Measurements from ENCODE around the gene UCK2.

Gene UCK2

DNA sequence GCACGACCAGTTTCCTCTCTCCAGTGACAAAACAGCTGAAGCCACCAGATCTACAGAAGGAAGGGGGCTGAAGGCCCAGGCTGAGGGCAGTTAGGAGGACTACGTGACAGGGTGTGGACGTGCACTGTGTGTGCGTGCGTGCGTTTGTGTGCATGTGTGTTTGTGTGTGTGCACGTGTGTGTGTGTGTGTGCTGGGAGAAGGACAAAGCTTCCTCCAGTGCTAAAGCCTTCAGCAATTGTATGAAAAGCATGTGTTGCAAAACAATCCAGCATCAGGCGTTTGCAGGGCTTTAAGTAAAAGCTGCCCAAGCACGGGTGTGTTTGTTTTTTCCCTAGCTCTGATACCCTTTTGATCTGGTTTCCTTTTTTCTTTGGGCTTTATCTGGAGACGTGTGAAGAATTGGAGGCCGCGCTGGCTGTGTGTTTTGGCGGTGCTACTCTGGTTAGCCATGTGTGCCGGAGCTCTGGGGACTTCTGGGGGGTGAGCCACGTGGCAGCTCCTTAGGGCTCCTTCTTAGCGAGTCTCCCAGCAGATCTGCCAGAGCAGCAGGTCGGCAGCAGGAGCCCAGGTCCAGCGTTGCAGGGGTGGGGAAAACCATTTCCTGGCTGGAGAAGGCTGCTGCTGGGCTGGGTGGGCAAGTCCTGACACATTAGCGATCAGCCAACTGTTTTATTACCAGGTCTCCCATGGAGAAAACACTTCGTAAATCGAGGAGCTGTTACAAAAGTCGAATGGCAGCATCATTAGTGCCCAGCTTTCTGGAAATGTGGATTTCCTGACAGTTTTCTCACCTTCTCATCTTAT, 73.4 kb downstream of the UCK2 start:
- no peak for DNase-seq (ENCODE audit: low spot score)

DNA sequence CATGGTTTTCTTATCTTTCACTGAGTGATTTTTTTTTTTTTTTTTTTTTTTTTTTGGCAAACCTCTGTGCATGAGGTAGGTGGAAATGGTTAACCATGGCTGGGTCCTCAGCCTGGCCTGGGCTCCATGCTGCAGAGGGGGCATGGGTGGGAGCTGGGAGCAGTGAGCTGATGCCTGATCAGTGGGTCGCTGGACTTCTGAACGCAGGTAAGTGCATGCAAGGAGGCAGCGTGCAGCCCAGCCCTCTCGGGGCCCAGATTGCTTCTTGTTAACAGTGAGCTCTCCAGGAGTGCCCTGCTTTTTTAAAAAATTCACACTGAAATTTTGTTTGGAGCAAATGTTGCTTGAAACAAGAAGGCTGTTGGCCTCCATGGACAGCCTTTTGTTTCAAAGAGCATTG, 75.2 kb downstream of the UCK2 start:
- DNase-seq (ENCODE audit: low spot score): no peak

DNA sequence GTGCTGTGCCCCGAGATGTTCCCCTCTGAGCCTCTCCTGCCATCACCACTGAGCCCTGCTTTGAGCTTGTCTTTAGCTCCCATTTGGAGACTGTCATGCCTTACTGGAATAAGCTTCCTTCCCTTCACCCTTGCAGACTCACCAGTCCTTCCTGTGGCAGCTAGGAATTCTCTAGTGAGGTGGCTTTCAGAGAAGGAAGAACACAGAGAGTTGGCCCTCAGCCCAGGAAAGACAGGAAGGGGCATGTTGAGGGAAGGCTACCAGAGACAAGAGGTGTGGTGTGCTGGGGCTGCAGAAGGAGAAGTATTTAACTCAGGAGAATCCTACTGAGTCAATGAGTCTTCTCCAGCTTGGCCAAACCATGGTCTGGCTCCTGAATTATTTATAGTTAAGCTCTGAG, 76.3 kb downstream of the UCK2 start:
- no peak for DNase-seq (ENCODE audit: low spot score)

DNA sequence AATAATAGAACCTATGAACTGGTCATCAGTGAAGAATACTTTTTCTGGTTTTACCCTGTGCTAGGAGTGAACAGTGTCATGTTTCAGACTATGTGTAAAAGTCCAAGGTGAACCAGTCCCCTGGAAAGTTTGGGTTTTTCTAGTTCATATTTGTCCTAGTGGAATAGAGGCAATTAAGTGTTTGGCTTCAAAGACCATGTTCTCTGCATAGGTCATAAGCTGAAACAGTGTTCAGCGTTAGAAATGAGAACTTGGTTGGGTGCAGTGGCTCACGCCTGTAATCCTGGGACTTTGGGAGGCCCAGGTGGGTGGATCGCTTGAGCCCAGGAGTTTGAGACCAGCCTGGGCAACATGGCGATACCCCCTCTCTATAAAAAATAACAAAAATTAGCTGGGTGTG, 77.5 kb downstream of the UCK2 start:
- no peak for DNase-seq (ENCODE audit: low spot score)

DNA sequence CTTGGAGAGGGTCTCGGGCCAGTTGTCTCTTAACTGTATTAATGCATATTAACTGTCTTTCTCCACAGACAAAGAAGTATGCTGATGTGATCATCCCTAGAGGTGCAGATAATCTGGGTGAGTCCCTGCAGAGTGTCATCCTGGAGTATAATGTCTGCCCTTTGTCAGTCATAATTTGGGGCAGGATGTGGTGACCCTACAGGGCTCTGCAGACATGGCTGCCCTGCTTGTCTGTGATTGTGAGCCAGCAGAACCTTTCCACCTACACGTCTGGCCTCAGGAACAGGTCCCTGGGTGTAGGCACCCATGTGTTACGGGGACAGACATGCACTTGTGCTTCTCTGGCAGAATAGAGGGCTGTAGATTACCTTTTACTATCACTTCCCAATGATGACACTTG, 78.4 kb downstream of the UCK2 start:
- no peak for DNase-seq (ENCODE audit: low spot score)

DNA sequence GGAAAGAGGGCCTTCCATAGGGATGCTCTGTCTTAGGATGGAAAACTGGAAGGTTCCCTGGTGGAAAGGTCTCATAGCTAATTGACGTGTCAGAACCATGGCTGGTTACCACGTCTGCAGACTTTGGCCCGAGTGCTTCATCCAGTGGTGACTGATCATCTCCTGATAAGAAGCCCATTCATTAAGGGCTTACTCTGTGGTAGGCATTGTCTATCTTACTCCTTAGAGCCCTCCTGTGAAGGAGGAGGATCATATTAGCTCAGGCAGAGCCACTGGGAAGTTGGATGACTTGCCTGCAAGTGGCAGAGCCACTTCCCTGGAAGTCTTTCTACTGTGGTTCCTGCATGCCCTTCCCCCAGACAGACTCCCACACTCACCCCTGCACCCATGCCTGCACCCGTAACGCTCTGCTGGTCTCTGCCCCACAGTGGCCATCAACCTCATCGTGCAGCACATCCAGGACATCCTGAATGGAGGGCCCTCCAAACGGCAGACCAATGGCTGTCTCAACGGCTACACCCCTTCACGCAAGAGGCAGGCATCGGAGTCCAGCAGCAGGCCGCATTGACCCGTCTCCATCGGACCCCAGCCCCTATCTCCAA, 79.9 kb downstream of the UCK2 start:
- no peak for DNase-seq (ENCODE audit: low spot score)

DNA sequence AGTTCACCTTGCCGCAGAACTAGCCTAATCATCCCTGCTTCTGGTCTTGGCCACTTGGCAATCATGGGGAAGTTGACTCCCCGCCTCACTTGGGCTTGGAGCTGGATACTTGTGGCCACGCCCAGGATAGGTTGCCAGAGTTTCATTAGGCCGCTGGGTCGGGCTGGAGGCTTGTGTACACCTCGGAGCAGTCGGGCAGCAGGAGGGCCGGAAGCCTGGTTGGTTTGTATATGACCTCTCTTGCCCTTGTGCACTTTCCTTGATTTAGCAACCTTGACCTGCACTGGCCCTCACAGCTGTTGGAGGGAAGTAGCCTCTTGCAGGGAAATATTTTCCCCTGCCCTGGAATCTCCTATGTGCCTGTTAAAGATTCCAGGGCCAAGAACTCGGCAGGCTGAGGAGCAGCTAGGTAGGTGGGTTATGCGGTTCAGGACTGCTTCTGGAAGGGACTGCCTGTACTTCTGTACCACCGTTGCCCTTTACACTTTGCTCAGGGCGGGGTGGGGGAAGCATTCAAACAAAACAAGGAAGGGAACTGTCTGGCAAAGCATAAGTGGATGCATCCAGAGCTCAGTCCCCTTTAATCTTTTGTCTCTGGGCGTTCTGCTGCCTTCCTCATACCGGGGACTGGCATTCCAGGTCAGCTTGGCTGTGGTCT, 83.5 kb downstream of the UCK2 start:
- peak; percentile 49 for DNase-seq (ENCODE audit: low spot score)

DNA sequence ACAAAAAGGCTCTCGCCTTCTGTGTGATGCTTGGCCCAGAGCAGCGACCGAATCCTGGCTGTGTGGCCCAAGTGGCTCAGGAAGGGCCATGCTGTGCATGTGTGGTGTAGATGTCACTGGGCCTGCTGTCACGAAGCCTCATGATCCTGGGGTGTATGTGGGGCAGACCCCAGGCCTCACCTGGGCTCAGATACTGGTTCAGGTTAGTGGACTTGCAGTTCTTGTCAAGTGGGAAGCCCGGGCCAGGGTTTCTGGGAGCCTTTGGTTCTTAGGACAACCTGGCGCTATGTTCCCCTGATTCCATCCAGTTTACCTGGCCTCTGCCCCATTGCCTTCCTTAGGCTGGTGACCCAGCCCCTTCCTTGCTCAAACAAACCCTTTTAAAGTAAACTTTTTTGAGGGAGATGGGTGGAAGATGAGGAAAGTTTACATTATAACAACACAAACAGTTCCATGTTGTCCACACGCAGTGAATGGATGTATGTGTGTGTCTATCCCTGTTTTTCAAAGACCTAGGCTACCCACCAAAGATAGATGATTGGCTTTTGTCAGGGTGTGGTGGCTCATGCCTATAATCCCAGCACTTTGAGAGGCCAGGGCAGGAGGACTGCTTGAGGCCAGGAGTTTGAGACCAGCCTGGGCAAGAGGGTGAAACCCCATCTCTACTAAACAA, 84.3 kb downstream of the UCK2 start:
- DNase-seq (ENCODE audit: low spot score): no peak

DNA sequence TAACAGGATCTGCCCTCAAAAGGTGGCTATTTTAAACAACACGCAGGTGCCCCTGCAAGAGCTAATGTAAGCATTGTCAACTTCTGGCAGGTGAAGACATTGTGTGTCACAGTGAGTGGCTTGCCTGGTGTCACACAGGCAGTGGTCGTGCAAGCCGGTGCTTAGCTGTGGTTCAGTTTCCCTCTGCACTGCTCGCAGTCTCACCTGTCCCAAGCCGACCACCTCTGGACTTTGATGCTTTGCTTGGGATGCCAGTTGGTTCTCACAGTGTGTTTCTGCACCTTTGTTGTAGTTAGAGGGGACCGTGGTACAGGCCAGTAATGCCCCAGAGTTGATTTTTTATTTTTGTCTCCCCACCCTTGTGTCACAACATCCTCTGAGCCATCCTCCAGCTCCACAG, 85.2 kb downstream of the UCK2 start:
- DNase-seq (ENCODE audit: low spot score): no peak

DNA sequence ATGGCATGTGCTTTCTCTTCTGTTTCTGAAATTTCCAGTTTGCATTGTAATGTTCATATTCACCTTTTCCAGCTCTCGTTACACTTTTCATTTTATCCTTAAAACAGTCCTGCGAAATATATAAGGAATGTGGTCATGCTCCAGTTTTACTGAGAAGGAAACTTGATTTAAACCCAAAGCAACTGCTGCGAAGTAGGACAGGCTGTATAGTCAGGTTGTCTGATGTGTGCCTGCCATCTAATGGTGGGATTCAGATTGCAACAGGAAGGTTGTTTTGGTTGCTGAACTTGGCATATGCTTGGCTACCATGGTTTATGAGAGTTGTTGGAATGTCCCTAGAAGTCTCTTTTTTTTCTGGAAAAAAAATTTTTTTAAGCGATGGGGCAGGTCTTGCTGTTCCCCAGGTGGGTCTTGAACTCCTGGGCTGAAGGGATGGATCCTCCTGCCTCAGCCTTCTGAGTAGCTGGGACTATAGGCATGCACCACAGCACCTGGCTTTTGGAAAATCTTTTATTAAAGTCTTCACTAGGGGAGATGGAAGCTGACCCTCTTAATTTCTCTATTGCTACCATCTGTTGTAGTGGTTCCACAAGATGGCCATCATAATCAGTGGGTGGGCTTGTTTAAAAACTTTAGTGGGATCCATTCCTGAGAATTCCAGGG, 86.9 kb downstream of the UCK2 start:
- DNase-seq (ENCODE audit: low spot score): peak; percentile 38

DNA sequence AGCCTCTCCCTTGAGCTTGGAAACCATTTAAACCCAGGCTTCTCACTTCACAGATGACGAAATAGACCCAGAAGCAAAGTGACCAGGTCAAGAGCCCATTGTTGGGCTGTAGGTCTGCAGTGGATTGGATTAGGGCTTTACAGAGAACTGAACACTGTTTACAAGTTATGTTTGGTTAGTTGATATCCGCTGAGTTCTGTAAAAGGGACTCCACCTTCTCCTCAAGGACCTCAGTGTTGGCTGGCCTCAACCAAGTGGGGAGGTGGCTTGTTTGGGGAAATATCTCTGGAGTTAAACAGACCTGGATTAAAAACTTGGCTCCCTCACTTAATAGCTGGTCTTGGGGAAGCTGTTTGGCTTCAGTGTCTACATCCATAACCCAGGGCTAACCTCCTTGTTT, 88.1 kb downstream of the UCK2 start:
- no peak for DNase-seq (ENCODE audit: low spot score)

DNA sequence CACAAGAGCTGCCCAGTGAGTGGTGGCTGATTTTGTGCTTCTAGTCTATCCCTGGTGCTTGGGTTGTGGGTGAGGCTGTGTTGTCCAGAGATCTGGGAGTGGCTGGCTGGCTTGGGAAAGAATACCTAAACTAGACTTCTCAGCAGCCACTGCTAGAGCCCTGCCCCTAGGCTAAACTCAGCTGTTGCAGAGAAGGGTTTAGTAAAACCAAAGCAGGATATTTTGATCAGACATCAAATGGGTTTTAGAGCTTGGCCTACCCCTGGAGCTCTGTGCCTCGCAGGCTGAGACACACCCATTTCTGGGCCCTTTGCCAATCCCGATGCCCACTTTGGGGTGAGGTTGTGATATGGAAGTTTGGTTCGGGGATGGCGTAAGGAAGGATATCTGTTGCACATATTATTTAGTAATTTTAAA, 88.5 kb downstream of the UCK2 start:
- DNase-seq (ENCODE audit: low spot score): no peak

DNA sequence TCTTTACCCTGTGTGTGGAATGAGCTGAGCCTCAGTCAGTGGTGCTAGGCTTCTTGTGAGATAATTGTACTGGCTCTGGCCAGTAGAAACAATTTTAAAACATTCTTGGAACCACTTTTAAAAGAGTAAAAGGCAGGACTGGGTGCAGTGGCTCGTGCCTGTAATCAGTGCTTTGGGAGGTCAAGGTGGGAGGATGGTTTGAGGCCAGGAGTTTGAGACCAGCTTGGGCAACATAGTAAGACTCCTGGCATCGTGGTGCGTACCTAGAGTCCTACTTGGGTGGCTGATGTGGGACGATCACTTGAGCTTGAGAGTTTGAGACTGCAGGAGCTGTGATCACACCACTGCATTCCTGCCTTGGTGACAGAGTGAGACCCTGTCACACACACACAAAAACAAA, 89.8 kb downstream of the UCK2 start:
- DNase-seq (ENCODE audit: low spot score): no peak

DNA sequence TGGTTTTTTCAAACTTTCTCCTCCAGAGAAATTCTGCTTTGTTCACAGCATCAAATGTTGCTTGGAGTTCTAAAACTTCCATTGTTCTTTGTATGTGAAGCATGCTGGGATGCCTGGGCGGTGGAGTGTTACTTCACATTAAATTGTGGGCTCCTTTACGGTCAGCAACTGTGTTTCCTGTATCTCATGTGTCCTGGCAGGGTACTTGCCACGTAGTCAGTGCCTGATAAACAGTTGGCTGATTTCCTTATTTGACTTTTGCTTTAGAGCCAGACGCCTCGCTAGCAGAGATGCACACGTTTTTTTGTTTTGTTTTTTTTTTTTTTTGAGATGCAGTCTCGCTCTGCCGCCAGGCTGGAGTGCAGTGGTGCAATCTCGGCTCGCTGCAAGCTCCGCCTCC, 96.7 kb downstream of the UCK2 start:
- no peak for DNase-seq (ENCODE audit: low spot score)

DNA sequence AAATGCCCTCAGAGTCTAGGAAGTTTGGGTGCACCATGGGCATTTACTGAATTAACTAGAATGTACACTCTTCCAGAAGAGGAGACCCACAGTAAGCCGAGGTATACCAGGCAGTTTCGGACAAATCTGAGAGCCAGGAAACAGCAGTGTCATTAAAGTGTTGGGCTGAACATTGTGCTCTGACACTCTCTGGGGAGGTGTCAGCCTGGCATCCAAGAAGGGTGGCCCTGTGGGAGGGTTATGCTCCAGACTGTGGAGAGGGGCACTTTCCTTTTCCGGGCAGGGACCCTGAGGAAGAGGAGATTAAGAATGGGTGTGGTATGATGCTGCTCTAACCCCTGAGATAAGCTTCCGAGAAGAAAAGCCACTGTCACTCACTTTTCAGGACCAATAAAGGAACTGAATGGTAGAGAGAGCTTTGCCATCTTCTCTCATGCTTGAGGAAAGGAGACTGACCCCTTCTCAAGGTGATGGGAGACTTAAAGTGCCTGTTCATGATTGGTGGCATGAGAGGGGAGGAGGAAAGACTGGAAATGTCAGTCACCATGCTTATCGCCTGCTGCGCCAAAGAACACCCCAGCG, 98.2 kb downstream of the UCK2 start:
- no peak for DNase-seq (ENCODE audit: low spot score)

DNA sequence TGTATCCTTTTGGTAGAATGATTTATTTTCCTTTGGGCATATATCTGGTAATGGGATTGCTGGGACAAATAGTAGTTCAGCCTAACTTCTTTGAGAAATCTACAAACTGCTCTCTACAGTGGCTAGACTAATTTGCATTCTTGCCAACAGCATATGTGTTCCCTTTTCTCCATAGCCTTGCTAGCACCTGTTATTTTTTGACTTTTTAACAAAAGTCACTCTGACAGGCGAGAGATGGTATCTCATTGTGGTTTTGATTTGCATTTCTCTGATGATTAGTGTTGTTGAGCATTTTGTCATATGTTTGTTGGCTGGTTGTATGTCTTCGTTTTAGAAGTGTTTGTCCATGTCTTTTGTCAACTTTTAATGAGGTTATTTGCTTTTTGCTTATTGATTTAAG, 99.8 kb downstream of the UCK2 start:
- no peak for DNase-seq (ENCODE audit: low spot score)

DNA sequence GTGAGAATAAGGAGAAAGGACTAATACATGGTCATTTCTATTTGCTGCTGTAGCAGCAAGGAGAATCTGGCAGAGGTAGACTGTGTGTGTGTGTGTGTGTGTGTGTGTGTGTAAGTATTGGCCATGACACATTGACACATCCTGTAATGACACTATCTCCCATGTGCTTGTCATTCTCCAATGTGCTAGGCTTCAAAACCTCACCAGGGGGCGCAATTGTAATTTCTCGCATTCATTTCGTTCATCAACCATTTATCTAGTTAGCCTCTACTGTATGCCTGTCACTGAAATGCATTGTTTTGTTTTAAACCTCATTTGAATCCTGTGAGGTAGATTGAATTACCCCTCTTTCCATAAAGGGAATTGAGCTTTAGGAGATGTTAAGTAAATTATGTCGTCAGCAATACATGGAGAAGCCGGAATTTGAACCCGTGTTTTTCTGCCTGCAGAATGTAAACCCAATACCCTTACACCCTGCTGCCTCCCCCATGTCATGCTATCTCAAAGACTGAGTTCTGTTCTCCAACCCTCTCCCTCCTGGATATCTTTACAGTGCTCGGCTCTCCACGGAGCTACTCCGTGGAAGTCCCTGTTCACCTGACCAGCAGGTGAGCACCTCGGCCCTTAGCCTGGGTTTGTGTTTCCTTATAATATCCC, 100.8 kb downstream of the UCK2 start:
- peak; percentile 26 for DNase-seq (ENCODE audit: low spot score)

DNA sequence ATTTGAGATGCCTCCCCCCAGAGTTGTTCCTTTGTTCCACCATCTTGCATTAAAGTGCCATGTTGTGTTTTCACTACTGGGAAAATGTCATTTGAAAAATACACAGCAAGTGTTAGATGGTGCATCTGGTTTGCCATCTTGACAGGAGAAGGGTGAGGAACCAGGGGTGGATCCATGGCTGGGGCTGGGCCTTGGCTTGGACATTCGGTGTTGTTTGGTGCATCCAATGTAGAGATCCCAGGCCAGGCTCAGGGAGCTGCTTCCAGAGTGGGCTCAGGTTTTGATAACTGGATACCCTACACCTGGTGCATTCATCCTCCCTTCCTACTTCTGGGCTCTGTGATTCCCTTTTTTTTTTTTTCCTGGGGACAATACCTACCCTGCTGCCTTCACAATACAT, 103.5 kb downstream of the UCK2 start:
- DNase-seq (ENCODE audit: low spot score): no peak

DNA sequence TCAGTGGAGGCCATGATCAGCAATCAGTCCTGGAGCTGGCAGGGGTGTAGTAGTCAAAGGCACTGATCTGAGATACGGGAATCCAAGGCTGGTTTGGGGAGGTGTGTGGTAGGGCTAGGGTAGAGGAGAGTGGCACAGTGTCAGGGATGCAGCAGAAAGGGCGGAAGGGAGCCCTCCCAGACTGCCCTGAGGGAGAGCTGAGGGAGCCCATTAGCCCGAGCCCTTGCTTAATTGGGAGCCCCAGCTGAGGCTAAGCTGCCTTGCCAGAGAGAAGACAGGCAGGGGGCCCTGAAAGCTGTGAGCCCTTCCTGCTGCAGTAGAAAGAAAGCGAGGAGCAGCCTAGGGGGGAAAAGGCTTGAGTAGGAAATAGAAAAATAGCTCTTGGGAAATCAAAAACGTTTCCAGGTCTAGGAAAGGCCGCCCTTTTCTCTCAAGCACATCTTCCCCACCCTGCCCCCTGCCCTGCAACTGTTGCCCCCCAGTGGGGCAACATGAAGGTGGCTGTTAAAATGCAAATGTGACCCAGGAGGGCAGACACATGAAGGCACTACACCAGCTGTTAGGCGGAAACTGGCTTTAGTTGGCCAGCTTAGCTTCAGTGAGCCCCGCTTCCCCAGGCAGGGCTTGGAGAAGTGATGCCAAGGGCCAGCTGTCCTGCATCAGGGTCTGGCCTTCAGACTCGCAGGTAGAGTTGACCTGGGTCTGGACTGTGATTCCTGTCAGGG, 106.2 kb downstream of the UCK2 start:
- no peak for DNase-seq (ENCODE audit: low spot score)

DNA sequence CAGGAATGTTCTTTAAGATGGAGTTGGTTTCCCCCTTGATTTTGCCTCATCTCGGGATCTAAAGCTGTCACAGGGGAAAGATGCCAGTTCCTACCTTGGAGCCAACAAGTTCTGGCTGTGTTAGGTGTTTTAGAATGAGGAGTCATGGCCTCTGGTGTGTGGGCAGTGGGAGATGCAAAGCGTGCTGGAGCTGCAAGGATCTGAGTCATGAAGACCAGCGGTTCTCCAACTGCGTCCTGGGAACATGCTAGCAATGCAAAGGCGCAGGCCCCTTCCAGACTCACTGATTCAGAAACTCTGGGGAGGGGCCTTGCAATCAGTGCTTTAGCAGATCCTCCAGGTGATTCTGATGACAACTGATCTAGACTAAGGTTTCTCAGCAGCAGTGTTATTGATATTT, 109.1 kb downstream of the UCK2 start:
- no peak for DNase-seq (ENCODE audit: low spot score)

DNA sequence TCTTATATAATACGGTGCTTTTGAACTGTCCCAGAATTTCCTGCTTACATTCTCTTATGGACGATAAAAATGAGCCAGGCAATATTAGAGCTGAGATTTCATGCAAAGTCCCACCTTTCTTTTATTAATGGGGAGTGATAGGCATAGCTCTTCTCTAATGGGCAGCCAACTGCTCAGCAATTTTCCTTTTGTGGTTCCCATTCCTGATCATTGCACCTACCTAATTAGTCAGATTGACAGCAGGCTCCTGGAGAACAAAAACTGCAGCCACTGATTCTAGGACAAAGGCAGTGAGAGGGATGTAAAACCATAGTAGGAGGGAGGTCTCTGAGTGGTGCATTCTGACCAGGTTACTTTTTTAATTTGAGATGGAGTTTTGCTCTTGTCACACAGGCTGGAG, 110.4 kb downstream of the UCK2 start:
- DNase-seq (ENCODE audit: low spot score): no peak
